ENCODE measurements around the gene PCBP4. TPM values are rescaled to one million over a fixed set of nuclear protein-coding genes. Genes with fewer than 3 reads are reported as not detected.

PCBP4 gene
- total RNA-seq: 19.7 and 22.4 TPM in 2 replicates

DNA sequence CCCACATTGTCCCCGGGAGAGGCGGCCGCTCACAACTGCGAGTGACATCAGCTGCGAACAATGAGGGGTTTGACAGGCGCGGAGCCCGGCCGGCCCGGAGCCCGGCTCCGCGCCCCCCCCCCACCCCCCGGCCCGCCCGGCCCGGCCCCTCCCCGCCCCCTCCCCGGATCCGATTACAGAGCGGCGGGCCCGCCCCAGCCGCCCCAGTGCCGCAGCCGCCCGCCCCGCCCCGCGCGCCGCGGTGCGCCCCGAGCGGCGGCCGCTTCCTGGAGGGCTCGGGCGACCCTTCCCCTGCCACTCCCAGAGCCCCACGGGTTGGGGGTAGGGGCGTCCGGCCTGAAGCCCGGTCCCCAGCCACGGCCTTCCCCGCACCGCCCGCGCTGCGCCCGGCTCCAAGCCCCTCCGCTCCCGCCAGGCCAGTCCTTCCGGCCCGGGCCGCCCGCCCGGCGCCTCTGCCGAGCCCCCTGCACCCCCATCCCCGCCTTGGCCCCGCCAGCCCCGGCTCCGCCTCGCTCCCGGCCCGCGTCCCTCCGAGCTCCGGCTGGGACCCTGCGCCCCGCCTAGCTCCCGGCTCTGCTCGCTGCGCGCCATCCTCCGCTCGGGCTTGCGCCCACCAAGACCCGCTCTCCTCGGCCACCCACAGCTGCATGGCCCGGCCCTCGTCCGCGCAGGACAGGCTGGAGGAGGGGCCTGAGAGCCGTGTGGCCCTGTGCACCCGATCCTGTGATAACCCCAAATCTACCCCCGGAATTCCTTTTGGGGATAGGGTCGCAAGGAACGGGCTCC, at the start of gene PCBP4:
Gene PCBP4, minus strand, starts transcription at position 71 of the 786 bp plus-strand sequence. CDS start 6,214 bp downstream, outside the sequence.
- peak; percentile 96 for DNase-seq (ENCODE audit: insufficient read length, low spot score, missing footprints)
- Histone ChIP-seq H4K20me1 (ENCODE audit: insufficient read depth, low read length) (peaks cover 17% of the 10 kb centered on the region), H3K4me3 (ENCODE audit: insufficient read depth, low read length) (peak within 1 kb of the TSS; percentile 82), H3K4me2 (ENCODE audit: insufficient read depth, low read length) (peak within 1 kb of the TSS; percentile 92), H2AFZ (ENCODE audit: low read length) (peak within 1 kb of the TSS; percentile 59), H3K36me3 (ENCODE audit: insufficient read depth, low read length) (no peaks in the 10 kb centered on the region), H3K27ac (ENCODE audit: low read depth, low read length) (peak within 1 kb of the TSS; percentile 12), H3K4me1 (ENCODE audit: insufficient read depth, low read length) (peaks cover 9% of the 10 kb centered on the region), H3K9me3 (ENCODE audit: low read depth, low read length) (no peaks in the 10 kb centered on the region), H3K27me3 (ENCODE audit: insufficient read depth, low read length) (no peaks in the 10 kb centered on the region), H3K79me2 (ENCODE audit: insufficient read depth, low read length) (peaks cover 19% of the 10 kb centered on the region)
- TF ChIP-seq, protein P1, sequence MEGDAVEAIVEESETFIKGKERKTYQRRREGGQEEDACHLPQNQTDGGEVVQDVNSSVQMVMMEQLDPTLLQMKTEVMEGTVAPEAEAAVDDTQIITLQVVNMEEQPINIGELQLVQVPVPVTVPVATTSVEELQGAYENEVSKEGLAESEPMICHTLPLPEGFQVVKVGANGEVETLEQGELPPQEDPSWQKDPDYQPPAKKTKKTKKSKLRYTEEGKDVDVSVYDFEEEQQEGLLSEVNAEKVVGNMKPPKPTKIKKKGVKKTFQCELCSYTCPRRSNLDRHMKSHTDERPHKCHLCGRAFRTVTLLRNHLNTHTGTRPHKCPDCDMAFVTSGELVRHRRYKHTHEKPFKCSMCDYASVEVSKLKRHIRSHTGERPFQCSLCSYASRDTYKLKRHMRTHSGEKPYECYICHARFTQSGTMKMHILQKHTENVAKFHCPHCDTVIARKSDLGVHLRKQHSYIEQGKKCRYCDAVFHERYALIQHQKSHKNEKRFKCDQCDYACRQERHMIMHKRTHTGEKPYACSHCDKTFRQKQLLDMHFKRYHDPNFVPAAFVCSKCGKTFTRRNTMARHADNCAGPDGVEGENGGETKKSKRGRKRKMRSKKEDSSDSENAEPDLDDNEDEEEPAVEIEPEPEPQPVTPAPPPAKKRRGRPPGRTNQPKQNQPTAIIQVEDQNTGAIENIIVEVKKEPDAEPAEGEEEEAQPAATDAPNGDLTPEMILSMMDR (IDR thresholded peaks at IDR 0.05; ENCODE audit: extremely low read depth, low read depth, low read length): no peak

DNA sequence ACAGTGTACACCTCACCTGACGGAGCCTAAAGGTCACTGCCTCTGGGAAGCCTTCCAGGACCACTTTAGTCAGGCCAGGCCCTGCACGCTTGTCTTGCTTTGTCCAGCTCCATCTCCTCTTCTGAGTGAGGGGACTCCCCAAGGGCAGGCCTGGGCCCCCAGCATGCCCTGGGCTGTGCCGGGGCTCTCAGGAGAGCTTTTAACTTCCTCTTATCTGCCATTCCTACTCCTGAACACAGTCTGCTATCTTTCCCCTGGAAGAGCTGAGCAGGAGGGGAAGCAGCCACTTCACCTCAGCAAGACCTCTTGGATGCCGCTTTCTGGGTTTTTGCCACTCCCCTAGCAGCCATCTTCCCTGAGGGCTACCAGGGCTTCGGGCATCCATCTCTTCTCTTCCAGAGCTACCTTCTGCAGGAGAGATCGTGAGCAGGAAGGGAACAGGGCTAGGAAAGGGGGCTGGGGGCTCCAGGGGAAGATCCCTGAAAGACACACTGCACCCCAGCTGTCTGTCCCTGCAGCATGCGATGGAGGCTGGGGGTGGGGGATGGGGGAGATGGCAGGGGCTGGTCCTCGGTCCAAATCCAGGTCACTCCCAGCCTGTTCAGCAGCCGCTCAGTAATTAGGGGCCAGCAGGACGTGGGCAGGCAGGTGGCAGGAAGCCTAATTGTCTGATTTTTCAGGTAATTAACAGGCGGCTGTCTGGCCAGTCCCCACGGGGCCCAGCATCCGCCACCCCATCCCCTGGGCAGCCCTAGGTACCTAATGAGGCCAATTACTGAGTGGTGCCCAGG, 48.4 kb upstream of the PCBP4 start:
- Histone ChIP-seq H3K4me1 (ENCODE audit: insufficient read depth, low read length) (peaks cover 9% of the 10 kb centered on the region), H3K9me3 (ENCODE audit: low read depth, low read length) (no peaks in the 10 kb centered on the region), H3K79me2 (ENCODE audit: insufficient read depth, low read length) (no peaks in the 10 kb centered on the region), H2AFZ (ENCODE audit: low read length) (no peak overlapping the region), H3K4me3 (ENCODE audit: insufficient read depth, low read length) (no peak overlapping the region), H3K4me2 (ENCODE audit: insufficient read depth, low read length) (no peak overlapping the region), H3K27ac (ENCODE audit: low read depth, low read length) (no peak overlapping the region), H3K36me3 (ENCODE audit: insufficient read depth, low read length) (no peaks in the 10 kb centered on the region), H4K20me1 (ENCODE audit: insufficient read depth, low read length) (no peaks in the 10 kb centered on the region), H3K27me3 (ENCODE audit: insufficient read depth, low read length) (no peaks in the 10 kb centered on the region)
- DNase-seq (ENCODE audit: insufficient read length, low spot score, missing footprints): no peak
- TF ChIP-seq, protein P1 (IDR thresholded peaks at IDR 0.05; ENCODE audit: extremely low read depth, low read depth, low read length): no peak

DNA sequence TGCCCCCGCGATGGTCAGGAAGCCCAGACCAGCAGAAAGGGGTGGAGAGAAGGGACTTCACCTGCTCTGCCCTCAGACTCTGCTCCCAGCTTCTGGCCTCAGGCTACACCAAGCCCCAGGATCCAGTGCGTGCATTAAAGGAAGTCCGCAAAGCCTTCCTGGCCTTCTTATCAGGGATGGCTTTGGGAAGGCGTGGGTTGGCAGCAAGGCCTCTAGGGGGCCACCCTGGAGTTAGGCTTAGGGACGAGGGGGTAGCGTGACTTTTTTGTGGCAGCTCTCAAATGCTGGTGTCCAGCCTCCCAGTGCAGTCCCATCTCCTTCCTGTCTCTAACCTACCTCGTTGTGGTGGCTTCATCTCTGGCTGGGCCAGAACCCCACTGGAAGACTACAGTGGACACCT, 47.4 kb upstream of the PCBP4 start:
- Histone ChIP-seq H2AFZ (ENCODE audit: low read length) (no peak overlapping the region), H3K4me3 (ENCODE audit: insufficient read depth, low read length) (no peak overlapping the region), H3K4me1 (ENCODE audit: insufficient read depth, low read length) (peaks cover 6% of the 10 kb centered on the region), H3K79me2 (ENCODE audit: insufficient read depth, low read length) (no peaks in the 10 kb centered on the region), H3K27ac (ENCODE audit: low read depth, low read length) (no peak overlapping the region), H3K36me3 (ENCODE audit: insufficient read depth, low read length) (no peaks in the 10 kb centered on the region), H3K9me3 (ENCODE audit: low read depth, low read length) (no peaks in the 10 kb centered on the region), H3K4me2 (ENCODE audit: insufficient read depth, low read length) (no peak overlapping the region), H3K27me3 (ENCODE audit: insufficient read depth, low read length) (no peaks in the 10 kb centered on the region), H4K20me1 (ENCODE audit: insufficient read depth, low read length) (no peaks in the 10 kb centered on the region)
- TF ChIP-seq, protein P1 (IDR thresholded peaks at IDR 0.05; ENCODE audit: extremely low read depth, low read depth, low read length): peak; percentile 42
- no peak for DNase-seq (ENCODE audit: insufficient read length, low spot score, missing footprints)

Measured in osteoblast (primary cell).